ENCODE measurements around the gene MAPT.

DNA sequence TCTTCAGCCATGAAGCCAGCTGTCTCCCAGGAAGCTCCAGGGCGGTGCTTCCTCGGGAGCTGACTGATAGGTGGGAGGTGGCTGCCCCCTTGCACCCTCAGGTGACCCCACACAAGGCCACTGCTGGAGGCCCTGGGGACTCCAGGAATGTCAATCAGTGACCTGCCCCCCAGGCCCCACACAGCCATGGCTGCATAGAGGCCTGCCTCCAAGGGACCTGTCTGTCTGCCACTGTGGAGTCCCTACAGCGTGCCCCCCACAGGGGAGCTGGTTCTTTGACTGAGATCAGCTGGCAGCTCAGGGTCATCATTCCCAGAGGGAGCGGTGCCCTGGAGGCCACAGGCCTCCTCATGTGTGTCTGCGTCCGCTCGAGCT lies 118.8 kb downstream of the MAPT start:
- no peak for TF ChIP-seq YY1 (IDR thresholded peaks at IDR 0.05; ENCODE audit: insufficient read depth, insufficient read length)
- TF ChIP-seq ZNF274 (IDR thresholded peaks at IDR 0.05; ENCODE audit: low read depth, low read length): no peak

All from NT2/D1 (cell line).